GM18868 (cell line): Measurements from ENCODE around the gene ARHGAP29.

Experiments
- ATAC-seq: cut with Tn5 transposase; IDR thresholded peaks from one replicate; pipeline ENCODE4 v1.9.1; 2021; ENCODE audit warnings: mild to moderate bottlenecking, moderate library complexity; ENCODE audit not compliant: unreplicated experiment

ARHGAP29 gene

GRCh38 chr1:94236630-94237290, 624 bp downstream of the ARHGAP29 start:
- peak; percentile 20 for ATAC-seq

- ATAC-seq: no peak
These were observed 1.3 kb downstream of the ARHGAP29 start for GRCh38 chr1:94236013-94236491.

GRCh38 chr1:94235189-94236012, 2.0 kb downstream of the ARHGAP29 start:
- no peak for ATAC-seq

GRCh38 chr1:94234615-94235014, 2.8 kb downstream of the ARHGAP29 start:
- ATAC-seq: no peak

- ATAC-seq: no peak
These were observed 5.6 kb downstream of the ARHGAP29 start for GRCh38 chr1:94231746-94232145.

- ATAC-seq: no peak
These were observed 6.5 kb downstream of the ARHGAP29 start for GRCh38 chr1:94230920-94231319.

- ATAC-seq: no peak
These were observed 8.6 kb downstream of the ARHGAP29 start for GRCh38 chr1:94228640-94229375.

- no peak for ATAC-seq
These were observed 9.8 kb downstream of the ARHGAP29 start for GRCh38 chr1:94227624-94228023.

- ATAC-seq: no peak
These were observed 11.5 kb downstream of the ARHGAP29 start for GRCh38 chr1:94225845-94226244.

- no peak for ATAC-seq
These were observed 19.1 kb downstream of the ARHGAP29 start for GRCh38 chr1:94218332-94218731.

GRCh38 chr1:94215955-94216354, 21.4 kb downstream of the ARHGAP29 start:
- no peak for ATAC-seq

- no peak for ATAC-seq
These were observed 27.4 kb downstream of the ARHGAP29 start for GRCh38 chr1:94209982-94210381.

- ATAC-seq: no peak
These were observed 28.0 kb downstream of the ARHGAP29 start for GRCh38 chr1:94209425-94209824.

- ATAC-seq: no peak
These were observed 29.7 kb downstream of the ARHGAP29 start for GRCh38 chr1:94207695-94208094.

GRCh38 chr1:94205639-94206038, 31.7 kb downstream of the ARHGAP29 start:
- no peak for ATAC-seq

GRCh38 chr1:94202241-94202640, 35.1 kb downstream of the ARHGAP29 start:
- ATAC-seq: no peak

- no peak for ATAC-seq
These were observed 38.0 kb downstream of the ARHGAP29 start for GRCh38 chr1:94199398-94199797.

GRCh38 chr1:94194079-94194865, 43.1 kb downstream of the ARHGAP29 start:
- no peak for ATAC-seq

GRCh38 chr1:94193128-94193527, 44.3 kb downstream of the ARHGAP29 start:
- ATAC-seq: no peak

- no peak for ATAC-seq
These were observed 46.2 kb downstream of the ARHGAP29 start for GRCh38 chr1:94191216-94191615.

- ATAC-seq: no peak
These were observed 50.4 kb downstream of the ARHGAP29 start for GRCh38 chr1:94186946-94187345.
